Activated gamma-delta T cell treated with anti-CD3 and anti-CD28 coated beads, Interleukin-2, amount 50 U/mL, for 16 hours (primary cell): ENCODE data around the gene BPIFB2.
"Not testable (repeated sequence)": the region's sequence is repeated elsewhere in the genome, so short reads cannot be mapped to it uniquely, and the experiment has no call there.

Experiments
- DNase-seq: peaks from one replicate; pipeline ENCODE4 v3.0.0-alpha.2; 2020; ENCODE audit warnings: low read depth

BPIFB2 gene

DNA sequence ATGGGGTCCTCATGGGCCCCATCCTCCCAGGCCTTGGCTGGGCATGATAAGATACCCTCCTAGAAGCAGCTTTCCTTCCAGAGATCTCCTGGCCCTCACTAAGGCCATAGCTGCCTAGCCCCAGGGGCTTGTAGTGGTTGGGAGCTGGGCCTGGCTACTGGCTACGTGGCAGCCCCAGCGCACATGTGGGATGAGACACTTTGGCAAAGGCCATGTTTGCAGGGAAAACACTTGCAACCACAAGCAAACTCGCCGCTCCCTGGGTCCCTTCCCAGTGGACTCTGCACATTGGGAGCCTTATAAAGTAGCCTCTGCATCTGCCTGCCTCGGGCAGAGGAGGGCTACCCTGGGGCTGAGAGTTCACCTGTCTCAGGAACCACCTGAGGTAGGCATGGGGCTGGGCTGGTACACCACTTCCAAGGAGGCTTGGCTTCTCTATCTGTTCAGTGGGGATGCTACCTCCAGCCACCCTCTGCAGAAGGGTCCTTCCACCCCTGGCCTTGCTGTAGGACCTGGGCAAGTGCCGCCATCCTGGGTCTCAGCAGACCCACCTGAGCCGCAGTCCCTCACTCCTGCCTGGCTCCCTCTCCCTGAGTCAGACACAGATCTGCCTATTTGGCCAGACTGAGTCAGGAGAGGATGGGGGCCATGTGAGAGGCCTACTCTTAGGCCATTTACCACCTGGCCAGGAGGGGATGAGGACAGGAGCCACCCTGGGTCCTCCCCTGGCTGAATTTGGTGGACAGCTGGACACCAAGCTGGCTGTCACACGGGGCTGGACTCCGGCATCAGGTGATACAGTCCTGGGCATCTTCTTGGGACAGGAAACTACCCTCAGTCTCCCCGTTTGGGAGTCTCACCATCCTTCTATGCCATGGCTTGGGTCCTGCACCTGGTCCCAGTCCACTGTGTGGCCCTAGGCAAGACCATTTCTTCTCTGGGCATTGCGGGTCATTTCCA lies at the start of gene BPIFB2:
BPIFB2 (plus strand) TSS at position 329 of the 960 bp plus-strand sequence. CDS start 871 bp downstream, outside the sequence.
- no peak for DNase-seq

- DNase-seq = no peak
These were observed 48.9 kb upstream of the BPIFB2 start for GRCh38 chr20:32958574-32958973.

GRCh38 chr20:32959351-32960221 lies 47.9 kb upstream of the BPIFB2 start:
- no peak for DNase-seq

- DNase-seq = no peak
These were observed 47.3 kb upstream of the BPIFB2 start for GRCh38 chr20:32960222-32960518.

- no peak for DNase-seq
These were observed 46.4 kb upstream of the BPIFB2 start for GRCh38 chr20:32960849-32961731.

DNA sequence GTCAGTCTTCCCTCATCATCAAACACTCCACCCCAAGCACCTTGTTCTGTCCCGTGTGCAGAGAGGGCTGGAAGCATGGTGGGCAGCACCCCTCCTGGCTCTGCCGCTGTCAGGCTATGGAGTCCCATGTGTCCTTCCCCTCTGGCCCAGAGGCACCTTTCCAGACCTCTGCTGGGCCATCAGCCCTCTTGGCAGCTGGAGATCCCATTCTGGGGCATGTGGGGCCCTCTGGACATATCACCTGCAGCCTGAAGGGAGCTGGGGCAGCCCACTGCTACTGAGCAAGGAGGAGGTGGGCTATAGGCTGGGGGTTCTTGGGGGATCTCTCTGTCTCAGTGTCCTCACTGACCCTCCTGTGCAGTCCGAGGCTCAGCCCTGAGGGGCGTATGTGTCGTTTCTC lies 45.5 kb upstream of the BPIFB2 start:
- DNase-seq = no peak

DNA sequence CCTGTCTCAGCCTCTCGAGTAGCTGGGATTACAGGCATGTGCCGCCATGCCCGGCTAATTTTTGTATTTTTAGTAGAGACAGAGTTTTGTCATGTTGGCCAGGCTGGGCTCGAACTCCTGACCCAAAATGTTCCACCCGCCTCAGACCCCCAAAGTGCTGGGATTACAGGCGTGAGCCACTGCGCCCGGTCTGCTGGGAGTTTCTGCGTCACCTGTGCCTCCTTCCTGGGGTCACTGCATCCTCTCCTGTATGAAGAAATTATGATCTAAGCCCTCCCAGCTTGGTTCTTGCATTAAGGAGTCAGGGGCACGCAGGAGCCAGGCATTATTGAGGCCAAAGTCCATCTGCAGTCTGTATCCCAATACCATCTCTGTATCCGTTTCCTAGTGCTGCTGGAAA lies 44.9 kb upstream of the BPIFB2 start:
- DNase-seq = not testable (repeated sequence)

GRCh38 chr20:32963176-32963575 lies 44.3 kb upstream of the BPIFB2 start:
- DNase-seq = no peak

GRCh38 chr20:32964575-32964974 lies 42.9 kb upstream of the BPIFB2 start:
- DNase-seq = no peak

GRCh38 chr20:32965115-32965514 lies 42.4 kb upstream of the BPIFB2 start:
- DNase-seq = no peak

DNA sequence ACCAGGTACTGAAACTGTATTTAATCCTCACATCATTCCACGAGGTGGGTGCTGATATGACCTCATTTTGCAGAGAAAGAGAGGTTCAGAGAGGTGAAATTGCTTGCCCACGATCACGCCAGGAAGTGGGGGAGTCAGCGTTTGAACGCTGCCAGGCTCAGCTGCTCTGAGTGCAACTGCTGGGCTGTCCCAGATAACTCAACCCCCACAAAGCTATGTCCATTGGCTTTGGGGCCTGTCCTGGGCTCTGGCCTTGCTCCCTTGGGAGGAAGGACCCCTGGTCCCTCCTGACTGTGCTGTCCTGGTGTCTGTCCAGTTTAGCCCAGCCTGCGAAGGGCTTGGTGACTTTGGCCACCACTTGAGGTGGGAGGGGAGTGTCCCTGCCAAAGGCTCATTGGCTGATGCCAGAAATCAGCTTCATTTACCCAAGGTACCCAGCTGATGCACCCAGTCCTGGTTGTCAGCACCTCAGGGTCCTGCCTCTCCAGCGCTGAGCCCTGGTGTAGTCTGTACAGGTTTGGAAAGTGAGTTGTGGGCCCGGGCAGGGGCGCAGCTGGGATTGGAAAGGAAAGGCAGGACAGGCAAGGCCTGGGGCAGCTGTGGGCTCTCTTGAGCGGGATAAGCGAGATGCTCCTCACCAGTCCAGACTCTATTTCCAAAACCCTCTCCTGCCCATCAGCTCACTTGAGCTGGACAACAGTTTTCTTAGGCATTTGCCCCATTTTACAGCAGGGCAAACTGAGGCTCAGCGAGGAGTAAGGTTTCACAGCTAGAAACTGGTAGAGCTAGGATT lies 41.7 kb upstream of the BPIFB2 start:
- DNase-seq = no peak

- no peak for DNase-seq
These were observed 41.1 kb upstream of the BPIFB2 start for GRCh38 chr20:32966382-32966781.

GRCh38 chr20:32966881-32967781 lies 40.4 kb upstream of the BPIFB2 start:
- peak; percentile 30 for DNase-seq

DNA sequence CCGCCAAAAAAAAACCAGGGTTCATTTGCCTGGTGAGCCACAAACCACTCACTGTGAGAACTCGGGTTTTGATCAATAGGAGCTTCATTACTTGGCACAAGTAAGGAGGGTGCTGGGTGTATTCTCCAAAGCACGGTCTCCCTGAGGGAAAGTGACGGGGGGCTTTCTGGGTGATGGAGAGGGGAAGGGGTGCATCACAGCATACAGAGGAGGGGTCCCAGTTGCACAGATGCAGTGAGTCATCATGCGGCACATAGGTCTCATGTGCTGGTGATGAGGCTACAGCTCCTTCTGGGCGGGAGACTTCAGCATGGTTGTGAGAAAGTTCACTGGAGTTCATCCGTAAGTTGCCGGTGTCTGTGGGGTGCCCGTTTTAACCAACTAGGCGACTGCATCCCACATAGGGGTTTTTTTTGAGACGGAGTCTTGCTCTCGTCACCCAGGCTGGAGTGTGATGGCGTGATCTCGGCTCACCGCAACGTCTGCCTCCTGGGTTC lies 39.5 kb upstream of the BPIFB2 start:
- peak; percentile 39 for DNase-seq

GRCh38 chr20:32968478-32969241 lies 38.8 kb upstream of the BPIFB2 start:
- DNase-seq = no peak

GRCh38 chr20:32969356-32970114 lies 38.0 kb upstream of the BPIFB2 start:
- DNase-seq = no peak

- no peak for DNase-seq
These were observed 37.2 kb upstream of the BPIFB2 start for GRCh38 chr20:32970115-32970972.

DNA sequence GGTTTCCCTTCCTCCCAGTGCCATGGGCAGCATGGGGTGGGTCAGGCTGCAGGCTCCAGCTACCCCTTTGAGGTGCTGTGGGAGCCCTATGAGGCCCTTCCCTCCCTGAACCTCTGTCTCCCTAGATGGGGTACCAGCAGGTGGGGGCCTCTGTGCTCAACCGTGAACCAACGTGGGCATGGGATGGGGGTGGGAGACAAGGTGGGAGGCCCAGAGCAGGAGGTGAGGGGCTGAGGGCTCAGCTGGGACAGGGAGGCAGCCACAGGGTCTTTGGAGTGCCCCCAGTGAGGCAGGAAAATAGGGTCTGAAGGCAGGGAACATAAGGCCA lies 36.6 kb upstream of the BPIFB2 start:
- DNase-seq = no peak
